Nephron progenitor cell (in vitro differentiated cells): ENCODE results near the gene PBLD.

ENCODE experiments used
- DNase-seq: peaks from one replicate; pipeline ENCODE4 v3.0.0; 2021
- H3K27ac Mint-ChIP-seq: 2 replicates; pipeline ENCODE4 v1.8.0; 2021; ENCODE audit warnings: mild to moderate bottlenecking, moderate library complexity, mixed read lengths
- H3K27me3 Mint-ChIP-seq: 2 replicates; pipeline ENCODE4 v1.8.0; 2021; ENCODE audit warnings: mild to moderate bottlenecking, low read depth, mixed read lengths; ENCODE audit not compliant: poor library complexity
- H3K36me3 Mint-ChIP-seq: 2 replicates; pipeline ENCODE4 v1.8.0; 2021; ENCODE audit warnings: low read depth, mixed read lengths
- H3K4me1 Mint-ChIP-seq: 2 replicates; pipeline ENCODE4 v1.8.0; 2021; ENCODE audit warnings: mixed read lengths
- H3K4me3 Mint-ChIP-seq: 2 replicates; pipeline ENCODE4 v1.8.0; 2021; ENCODE audit warnings: mild to moderate bottlenecking, moderate library complexity, mixed read lengths
- H3K9me3 Mint-ChIP-seq: 2 replicates; pipeline ENCODE4 v1.8.0; 2021; ENCODE audit warnings: mild to moderate bottlenecking, moderate library complexity, mixed read lengths
- TF ChIP-seq, protein P1 (sequence below): fragments of 200-600 bp; sonication (generic); IDR thresholded peaks from 2 replicates; pipeline ENCODE4 v1.5.0; 2021; ENCODE audit warnings: antibody characterized with exemption

Gene PBLD

DNA sequence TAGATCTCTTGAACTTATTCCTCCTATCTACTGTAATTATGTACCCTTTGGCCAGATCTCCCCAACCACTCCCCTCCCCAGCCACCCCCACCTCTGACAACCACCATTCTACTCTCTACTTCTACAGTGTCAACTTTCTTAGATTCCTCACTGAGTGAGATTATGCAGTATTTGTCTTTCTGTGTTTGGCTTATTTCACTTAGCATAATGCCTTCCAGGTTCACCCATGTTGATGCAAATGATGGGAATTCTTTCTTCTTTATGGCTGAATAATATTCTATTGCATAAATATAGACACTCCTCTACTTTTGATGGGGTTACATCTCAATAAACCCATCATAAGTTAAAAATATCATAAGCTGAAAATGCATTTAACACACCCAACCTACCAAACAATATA, 22.2 kb downstream of the PBLD start:
- no peak overlapping the region for H3K27ac Mint-ChIP-seq
- H3K36me3 Mint-ChIP-seq = no peaks in the 10 kb centered on the region
- H3K27me3 Mint-ChIP-seq = peaks cover 4% of the 10 kb centered on the region
- TF ChIP-seq, protein P1, sequence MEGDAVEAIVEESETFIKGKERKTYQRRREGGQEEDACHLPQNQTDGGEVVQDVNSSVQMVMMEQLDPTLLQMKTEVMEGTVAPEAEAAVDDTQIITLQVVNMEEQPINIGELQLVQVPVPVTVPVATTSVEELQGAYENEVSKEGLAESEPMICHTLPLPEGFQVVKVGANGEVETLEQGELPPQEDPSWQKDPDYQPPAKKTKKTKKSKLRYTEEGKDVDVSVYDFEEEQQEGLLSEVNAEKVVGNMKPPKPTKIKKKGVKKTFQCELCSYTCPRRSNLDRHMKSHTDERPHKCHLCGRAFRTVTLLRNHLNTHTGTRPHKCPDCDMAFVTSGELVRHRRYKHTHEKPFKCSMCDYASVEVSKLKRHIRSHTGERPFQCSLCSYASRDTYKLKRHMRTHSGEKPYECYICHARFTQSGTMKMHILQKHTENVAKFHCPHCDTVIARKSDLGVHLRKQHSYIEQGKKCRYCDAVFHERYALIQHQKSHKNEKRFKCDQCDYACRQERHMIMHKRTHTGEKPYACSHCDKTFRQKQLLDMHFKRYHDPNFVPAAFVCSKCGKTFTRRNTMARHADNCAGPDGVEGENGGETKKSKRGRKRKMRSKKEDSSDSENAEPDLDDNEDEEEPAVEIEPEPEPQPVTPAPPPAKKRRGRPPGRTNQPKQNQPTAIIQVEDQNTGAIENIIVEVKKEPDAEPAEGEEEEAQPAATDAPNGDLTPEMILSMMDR = no peak
- no peak for DNase-seq
- no peaks in the 10 kb centered on the region for H3K4me1 Mint-ChIP-seq
- no peak overlapping the region for H3K4me3 Mint-ChIP-seq
- H3K9me3 Mint-ChIP-seq = peaks cover 5% of the 10 kb centered on the region

DNA sequence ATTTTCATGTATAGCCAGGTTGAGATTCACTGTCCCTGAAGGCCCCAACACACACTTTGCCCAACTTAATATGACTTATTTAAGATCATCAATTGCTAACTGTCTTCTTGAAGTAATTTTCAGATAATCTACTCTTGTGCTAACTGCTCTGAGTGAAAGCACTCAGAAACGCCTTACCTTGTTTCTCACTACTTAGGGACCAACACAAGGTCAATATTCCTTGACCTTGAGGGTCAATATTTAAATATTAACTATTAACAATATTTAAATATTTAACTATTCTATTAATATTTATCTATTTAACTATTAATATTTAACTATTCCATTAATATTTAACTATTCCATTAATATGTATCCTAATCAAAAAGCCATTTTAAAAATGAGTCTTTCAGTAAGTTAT, 26.9 kb downstream of the PBLD start:
- no peak overlapping the region for H3K27ac Mint-ChIP-seq
- no peaks in the 10 kb centered on the region for H3K4me1 Mint-ChIP-seq
- H3K9me3 Mint-ChIP-seq = no peaks in the 10 kb centered on the region
- H3K4me3 Mint-ChIP-seq = no peak overlapping the region
- H3K27me3 Mint-ChIP-seq = peaks cover 4% of the 10 kb centered on the region
- DNase-seq = no peak
- TF ChIP-seq, protein P1 = no peak
- no peaks in the 10 kb centered on the region for H3K36me3 Mint-ChIP-seq

DNA sequence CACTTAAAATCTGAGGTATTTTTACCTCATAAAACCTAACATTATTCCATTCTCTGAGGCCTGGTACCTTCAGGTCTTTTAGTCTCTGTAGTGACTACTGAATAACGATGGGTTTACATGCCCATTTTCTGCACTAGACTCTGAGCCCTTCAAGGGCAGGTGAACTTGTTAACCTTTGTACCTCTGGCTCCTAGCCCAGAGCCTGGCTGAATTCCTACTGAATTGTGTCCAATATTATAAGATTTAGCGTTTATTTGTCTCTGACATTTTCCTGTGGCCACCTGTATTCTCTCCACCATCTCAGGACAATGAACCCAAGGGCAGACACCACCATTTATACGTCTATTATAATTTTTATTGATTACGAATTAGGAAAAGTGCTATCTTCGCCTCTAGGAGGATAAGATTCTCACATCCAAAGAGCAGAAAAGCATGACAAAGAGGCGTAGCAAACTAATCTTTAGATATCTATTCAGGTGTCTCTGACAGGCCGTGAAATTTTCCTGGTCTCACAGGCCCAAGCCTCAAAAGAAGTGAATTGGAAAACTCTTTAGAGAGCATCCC, 28.8 kb downstream of the PBLD start:
- H3K4me1 Mint-ChIP-seq = peaks cover 10% of the 10 kb centered on the region
- no peaks in the 10 kb centered on the region for H3K27me3 Mint-ChIP-seq
- TF ChIP-seq, protein P1 = no peak
- no peak overlapping the region for H3K4me3 Mint-ChIP-seq
- H3K36me3 Mint-ChIP-seq = no peaks in the 10 kb centered on the region
- no peaks in the 10 kb centered on the region for H3K9me3 Mint-ChIP-seq
- no peak for DNase-seq
- no peak overlapping the region for H3K27ac Mint-ChIP-seq

DNA sequence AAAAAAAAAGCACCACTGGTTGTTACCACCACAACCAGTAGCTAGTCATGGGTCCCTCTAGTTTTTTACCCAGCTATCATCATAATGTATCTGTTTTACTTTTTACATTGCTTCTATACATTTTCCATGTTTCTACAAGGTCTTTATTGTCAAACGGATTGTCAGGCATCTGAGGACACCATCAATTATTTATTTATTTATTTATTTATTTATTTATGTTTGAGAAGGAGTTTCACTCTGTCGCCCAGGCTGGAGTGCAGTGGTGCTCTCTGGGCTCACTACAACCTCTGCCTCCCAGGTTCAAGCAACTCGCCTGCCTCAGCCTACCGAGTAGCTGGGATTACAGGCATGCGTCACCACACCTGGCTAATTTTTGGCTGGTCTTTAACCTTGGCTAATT, 29.9 kb downstream of the PBLD start:
- DNase-seq = no peak
- Mint-ChIP-seq H3K4me3 (no peak overlapping the region), H3K27me3 (no peaks in the 10 kb centered on the region), H3K4me1 (peaks cover 10% of the 10 kb centered on the region), H3K9me3 (no peaks in the 10 kb centered on the region), H3K27ac (no peak overlapping the region), H3K36me3 (no peaks in the 10 kb centered on the region)
- TF ChIP-seq, protein P1 = no peak

DNA sequence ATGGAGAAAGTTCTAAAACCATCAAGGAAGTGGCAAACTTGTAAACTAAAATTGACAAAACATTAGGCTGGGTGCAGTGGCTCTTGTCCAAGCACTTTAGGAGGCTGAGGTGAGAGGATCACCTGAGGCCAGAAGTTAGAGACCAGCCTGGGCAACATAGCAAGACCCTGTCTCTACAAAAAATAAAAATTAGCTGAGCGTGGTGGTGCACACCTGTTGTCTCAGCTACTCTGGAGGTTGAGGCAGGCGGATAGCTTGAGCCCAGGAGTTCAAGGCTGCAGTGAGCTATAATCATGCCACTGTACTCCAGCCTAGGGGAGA, 30.3 kb downstream of the PBLD start:
- Mint-ChIP-seq H3K4me1 (peaks cover 10% of the 10 kb centered on the region), H3K27ac (no peak overlapping the region), H3K9me3 (no peaks in the 10 kb centered on the region)

More for the DNA sequence above, 30.3 kb downstream of the PBLD start:
- H3K36me3 Mint-ChIP-seq = no peaks in the 10 kb centered on the region
- H3K27me3 Mint-ChIP-seq = no peaks in the 10 kb centered on the region
- DNase-seq = no peak
- no peak overlapping the region for H3K4me3 Mint-ChIP-seq
- TF ChIP-seq, protein P1 = no peak
